Measurements from ENCODE around the gene SCUBE2. TPM values are rescaled to one million over a fixed set of nuclear protein-coding genes. Genes with fewer than 3 reads are reported as not detected.

The SCUBE2 gene
- total RNA-seq (not detected), polyA plus RNA-seq (not detected)

- Histone ChIP-seq H3K9me3 (ENCODE audit: control insufficient read depth in 2 of 2, low read length in 2 of 2) (no peaks in the 10 kb centered on the region), H3K36me3 (ENCODE audit: control insufficient read depth, insufficient read depth, low read length) (no peaks in the 10 kb centered on the region), H3K4me3 (ENCODE audit: low read depth, low read length) (no peak within 1 kb of the TSS), H3K4me1 (ENCODE audit: control insufficient read depth, insufficient read depth, low read length, poor library complexity, severe bottlenecking) (no peaks in the 10 kb centered on the region), H3K27me3 (ENCODE audit: control insufficient read depth, insufficient read depth, low read length) (peaks cover 10% of the 10 kb centered on the region), H3K27ac (ENCODE audit: insufficient read depth, low read length, poor library complexity, severe bottlenecking) (no peak within 1 kb of the TSS)
- Mint-ChIP-seq H3K4me3 (peak within 1 kb of the TSS in 2 of 4 donors; percentile 22 to 38), H3K27ac (no peak within 1 kb of the TSS), H3K4me1 (peaks cover 0 to 11% (median 0%) of the 10 kb centered on the region in 4 donors), H3K27me3 (peaks cover 57% of the 10 kb centered on the region), H3K36me3 (no peaks in the 10 kb centered on the region), H3K9me3 (peaks cover 0 to 1% (median 0%) of the 10 kb centered on the region in 7 donors)
- DNase-seq (no peak), ATAC-seq (ENCODE audit: low read depth in 2 of 2) (peak in 1 of 2 donors; percentile 8)
These were observed at the start of gene SCUBE2 for GRCh38 chr11:9091044-9091922. Gene SCUBE2, minus strand, starts transcription at chr11:9091599. Its CDS starts 71 bp downstream, at chr11:9091528.

- Histone ChIP-seq H3K9me3 (ENCODE audit: control insufficient read depth in 2 of 2, low read length in 2 of 2) (no peaks in the 10 kb centered on the region), H3K36me3 (ENCODE audit: control insufficient read depth, insufficient read depth, low read length) (peaks cover 5% of the 10 kb centered on the region), H3K4me1 (ENCODE audit: control insufficient read depth, insufficient read depth, low read length, poor library complexity, severe bottlenecking) (no peaks in the 10 kb centered on the region), H3K27me3 (ENCODE audit: control insufficient read depth, insufficient read depth, low read length) (no peaks in the 10 kb centered on the region), H3K4me3 (ENCODE audit: low read depth, low read length) (no peak overlapping the region), H3K27ac (ENCODE audit: insufficient read depth, low read length, poor library complexity, severe bottlenecking) (no peak overlapping the region)
- Mint-ChIP-seq H3K4me1 (peaks cover 6 to 15% (median 8%) of the 10 kb centered on the region in 4 donors), H3K4me3 (no peak overlapping the region), H3K36me3 (no peaks in the 10 kb centered on the region), H3K27me3 (no peaks in the 10 kb centered on the region), H3K27ac (peak overlapping the region in 1 of 3 donors; percentile 33), H3K9me3 (no peaks in the 10 kb centered on the region)
- ATAC-seq (ENCODE audit: low read depth in 2 of 2) (no peak), DNase-seq (no peak)
These were observed 49.8 kb upstream of the SCUBE2 start for GRCh38 chr11:9141186-9141585.

GRCh38 chr11:9139628-9140357 is 48.4 kb upstream of the SCUBE2 start:
- DNase-seq (no peak), ATAC-seq (ENCODE audit: low read depth in 2 of 2) (no peak)
- H3K27ac ChIP-seq (ENCODE audit: insufficient read depth, low read length, poor library complexity, severe bottlenecking): no peak overlapping the region
- peak overlapping the region in 1 of 3 donors; percentile 57 for H3K27ac Mint-ChIP-seq
- H3K36me3 Mint-ChIP-seq: no peaks in the 10 kb centered on the region
- H3K9me3 ChIP-seq (ENCODE audit: control insufficient read depth in 2 of 2, low read length in 2 of 2): no peaks in the 10 kb centered on the region
- H3K9me3 Mint-ChIP-seq: no peaks in the 10 kb centered on the region
- no peak overlapping the region for H3K4me3 Mint-ChIP-seq
- no peaks in the 10 kb centered on the region for H3K27me3 Mint-ChIP-seq
- no peaks in the 10 kb centered on the region for H3K4me1 ChIP-seq (ENCODE audit: control insufficient read depth, insufficient read depth, low read length, poor library complexity, severe bottlenecking)
- H3K36me3 ChIP-seq (ENCODE audit: control insufficient read depth, insufficient read depth, low read length): peaks cover 5% of the 10 kb centered on the region
- peaks cover 6 to 15% (median 9%) of the 10 kb centered on the region in 4 donors for H3K4me1 Mint-ChIP-seq
- no peak overlapping the region for H3K4me3 ChIP-seq (ENCODE audit: low read depth, low read length)
- H3K27me3 ChIP-seq (ENCODE audit: control insufficient read depth, insufficient read depth, low read length): no peaks in the 10 kb centered on the region

- Histone ChIP-seq H3K4me3 (ENCODE audit: low read depth, low read length) (no peak overlapping the region), H3K27me3 (ENCODE audit: control insufficient read depth, insufficient read depth, low read length) (no peaks in the 10 kb centered on the region), H3K9me3 (ENCODE audit: control insufficient read depth in 2 of 2, low read length in 2 of 2) (no peaks in the 10 kb centered on the region), H3K36me3 (ENCODE audit: control insufficient read depth, insufficient read depth, low read length) (peaks cover 5% of the 10 kb centered on the region), H3K27ac (ENCODE audit: insufficient read depth, low read length, poor library complexity, severe bottlenecking) (no peak overlapping the region), H3K4me1 (ENCODE audit: control insufficient read depth, insufficient read depth, low read length, poor library complexity, severe bottlenecking) (no peaks in the 10 kb centered on the region)
- Mint-ChIP-seq H3K9me3 (no peaks in the 10 kb centered on the region), H3K27ac (no peak overlapping the region), H3K27me3 (no peaks in the 10 kb centered on the region), H3K36me3 (no peaks in the 10 kb centered on the region), H3K4me3 (no peak overlapping the region), H3K4me1 (peaks cover 6 to 15% (median 9%) of the 10 kb centered on the region in 4 donors)
- ATAC-seq (ENCODE audit: low read depth in 2 of 2) (no peak), DNase-seq (no peak)
These were observed 47.5 kb upstream of the SCUBE2 start for GRCh38 chr11:9138612-9139579.

- ATAC-seq (ENCODE audit: low read depth in 2 of 2): no peak
- no peaks in the 10 kb centered on the region for H3K27me3 Mint-ChIP-seq
- no peak overlapping the region for H3K27ac ChIP-seq (ENCODE audit: insufficient read depth, low read length, poor library complexity, severe bottlenecking)
- DNase-seq: no peak
- H3K4me1 ChIP-seq (ENCODE audit: control insufficient read depth, insufficient read depth, low read length, poor library complexity, severe bottlenecking): no peaks in the 10 kb centered on the region
- peak overlapping the region in 1 of 3 donors; percentile 82 for H3K27ac Mint-ChIP-seq
- peaks cover 5% of the 10 kb centered on the region for H3K36me3 ChIP-seq (ENCODE audit: control insufficient read depth, insufficient read depth, low read length)
- no peak overlapping the region for H3K4me3 Mint-ChIP-seq
- H3K9me3 ChIP-seq (ENCODE audit: control insufficient read depth in 2 of 2, low read length in 2 of 2): no peaks in the 10 kb centered on the region
- no peaks in the 10 kb centered on the region for H3K36me3 Mint-ChIP-seq
- no peaks in the 10 kb centered on the region for H3K27me3 ChIP-seq (ENCODE audit: control insufficient read depth, insufficient read depth, low read length)
- peaks cover 6 to 15% (median 9%) of the 10 kb centered on the region in 4 donors for H3K4me1 Mint-ChIP-seq
- no peak overlapping the region for H3K4me3 ChIP-seq (ENCODE audit: low read depth, low read length)
- H3K9me3 Mint-ChIP-seq: no peaks in the 10 kb centered on the region
These were observed 46.7 kb upstream of the SCUBE2 start for GRCh38 chr11:9138133-9138453.

- peaks cover 6 to 15% (median 9%) of the 10 kb centered on the region in 4 donors for H3K4me1 Mint-ChIP-seq
- peak overlapping the region in 2 of 4 donors; percentile 58 to 59 for H3K4me3 Mint-ChIP-seq
- Histone ChIP-seq H3K4me1 (ENCODE audit: control insufficient read depth, insufficient read depth, low read length, poor library complexity, severe bottlenecking) (no peaks in the 10 kb centered on the region), H3K9me3 (ENCODE audit: control insufficient read depth in 2 of 2, low read length in 2 of 2) (no peaks in the 10 kb centered on the region), H3K27ac (ENCODE audit: insufficient read depth, low read length, poor library complexity, severe bottlenecking) (no peak overlapping the region), H3K36me3 (ENCODE audit: control insufficient read depth, insufficient read depth, low read length) (peaks cover under 1% of the 10 kb centered on the region), H3K27me3 (ENCODE audit: control insufficient read depth, insufficient read depth, low read length) (no peaks in the 10 kb centered on the region), H3K4me3 (ENCODE audit: low read depth, low read length) (no peak overlapping the region)
- no peaks in the 10 kb centered on the region for H3K36me3 Mint-ChIP-seq
- peak overlapping the region in 2 of 3 donors; percentile 82 to 84 for H3K27ac Mint-ChIP-seq
- H3K9me3 Mint-ChIP-seq: no peaks in the 10 kb centered on the region
- DNase-seq: peak; percentile 20 to 68 (median 48)
- H3K27me3 Mint-ChIP-seq: no peaks in the 10 kb centered on the region
- peak; percentile 83 to 89 for ATAC-seq (ENCODE audit: low read depth in 2 of 2)
These were observed 46.1 kb upstream of the SCUBE2 start for GRCh38 chr11:9137293-9138132.

Data from CD4-positive, CD25-positive, alpha-beta regulatory T cell (primary cell).